ENCODE measurements around the gene CHMP4A. TPM values are rescaled to one million over a fixed set of nuclear protein-coding genes. Genes with fewer than 3 reads are reported as not detected.

CHMP4A gene
- total and polyA plus RNA-seq, 2 of the 13 experiments (the other 11 are each of a cell fraction or from before 2014, with no cell fraction given): 83.6 to 113 TPM

DNA sequence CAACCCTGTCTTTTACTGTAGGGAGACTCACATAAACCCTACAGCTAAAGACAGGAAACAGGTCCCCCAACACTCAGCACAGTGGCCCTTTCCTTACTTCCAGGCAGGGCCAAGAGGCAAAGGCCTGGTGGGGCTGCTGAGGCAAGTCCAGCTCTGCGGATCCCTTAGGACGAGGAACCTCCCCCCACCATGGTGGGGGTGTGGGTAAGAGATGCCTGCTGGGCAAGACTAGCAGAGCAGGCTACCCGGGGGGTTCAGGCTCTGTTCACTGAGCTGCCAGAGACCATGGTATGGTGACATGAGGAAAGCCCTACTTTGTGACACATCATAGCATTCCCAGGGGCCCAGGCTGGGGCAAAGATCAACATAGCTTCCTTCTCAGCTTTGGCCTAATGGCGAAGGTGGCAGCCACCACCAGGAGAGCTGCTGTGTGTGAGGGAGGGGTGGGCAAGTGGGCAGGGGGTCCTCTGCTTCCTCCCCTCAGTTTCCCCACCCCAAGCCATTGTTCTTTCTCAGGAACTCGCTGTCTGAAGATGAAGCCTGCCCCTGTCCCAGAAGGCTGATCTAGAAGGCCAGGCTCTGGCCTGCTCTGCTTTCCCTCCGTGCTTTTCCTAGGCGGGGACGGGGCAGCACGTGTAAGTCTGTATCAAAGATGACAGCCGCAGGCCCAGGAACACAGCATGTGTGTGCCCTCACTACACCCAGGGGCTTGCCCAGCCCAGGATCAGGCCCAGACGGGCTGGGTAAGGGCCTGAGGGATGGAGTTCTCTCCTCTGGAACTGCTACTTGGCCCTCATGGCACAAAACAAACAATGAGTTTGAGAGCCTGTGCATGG is 39.2 kb upstream of the CHMP4A start (continued):
- TF ChIP-seq ZNF44 (CRISPR knock-in tag; IDR thresholded peaks at IDR 0.05) (no peak), ZNF788 (CRISPR knock-in tag; IDR thresholded peaks at IDR 0.05; ENCODE audit: borderline replicate concordance) (no peak), NAIF1 (CRISPR knock-in tag; IDR thresholded peaks at IDR 0.05; ENCODE audit: borderline replicate concordance) (no peak), ATM (IDR thresholded peaks at IDR 0.05; ENCODE audit: borderline replicate concordance) (no peak), ZNF7 (CRISPR knock-in tag; IDR thresholded peaks at IDR 0.05) (no peak; the same call in 1 of the 2 replicates), ZNF766 (CRISPR knock-in tag; IDR thresholded peaks at IDR 0.05; ENCODE audit: borderline replicate concordance) (peak; percentile 75; the same call in 1 of the 2 replicates), ZHX2 (IDR thresholded peaks at IDR 0.05; ENCODE audit: low read depth) (peak; percentile 71; the same call in 1 of the 2 replicates), ZHX2 (CRISPR knock-in tag; IDR thresholded peaks at IDR 0.05; ENCODE audit: borderline replicate concordance) (no peak), ZNF747 (CRISPR knock-in tag; IDR thresholded peaks at IDR 0.05; ENCODE audit: borderline replicate concordance) (no peak), MEIS2 (CRISPR knock-in tag; IDR thresholded peaks at IDR 0.05) (peak; percentile 71), MIER2 (CRISPR knock-in tag; IDR thresholded peaks at IDR 0.05) (0 out of 2 replicates have a peak, but pooled peaks have one; percentile 37), ZNF570 (CRISPR knock-in tag; IDR thresholded peaks at IDR 0.05; ENCODE audit: borderline replicate concordance) (no peak), ZFYVE20 (CRISPR knock-in tag; IDR thresholded peaks at IDR 0.05; ENCODE audit: borderline replicate concordance, low read depth) (no peak), ZNF251 (CRISPR knock-in tag; IDR thresholded peaks at IDR 0.05) (no peak), HNRNPK (IDR thresholded peaks at IDR 0.05; ENCODE audit: low read depth, low read length, poor library complexity, severe bottlenecking) (no peak), IRF1 (CRISPR knock-in tag; IDR thresholded peaks at IDR 0.05; ENCODE audit: low read depth) (no peak; the same call in 1 of the 2 replicates), EEA1 (CRISPR knock-in tag; IDR thresholded peaks at IDR 0.05; ENCODE audit: borderline replicate concordance) (peak; percentile 50; the same call in 1 of the 2 replicates), CAMTA2 (CRISPR knock-in tag; IDR thresholded peaks at IDR 0.05; ENCODE audit: borderline replicate concordance) (no peak), ZNF234 (CRISPR knock-in tag; conservative IDR thresholded peaks at IDR 0.05) (no peak), ZMYM2 (CRISPR knock-in tag; IDR thresholded peaks at IDR 0.05) (no peak), MYNN (CRISPR knock-in tag; IDR thresholded peaks at IDR 0.05; ENCODE audit: low read depth) (peak; percentile 49; the same call in 1 of the 2 replicates)
- TF ChIP-seq, protein P1, sequence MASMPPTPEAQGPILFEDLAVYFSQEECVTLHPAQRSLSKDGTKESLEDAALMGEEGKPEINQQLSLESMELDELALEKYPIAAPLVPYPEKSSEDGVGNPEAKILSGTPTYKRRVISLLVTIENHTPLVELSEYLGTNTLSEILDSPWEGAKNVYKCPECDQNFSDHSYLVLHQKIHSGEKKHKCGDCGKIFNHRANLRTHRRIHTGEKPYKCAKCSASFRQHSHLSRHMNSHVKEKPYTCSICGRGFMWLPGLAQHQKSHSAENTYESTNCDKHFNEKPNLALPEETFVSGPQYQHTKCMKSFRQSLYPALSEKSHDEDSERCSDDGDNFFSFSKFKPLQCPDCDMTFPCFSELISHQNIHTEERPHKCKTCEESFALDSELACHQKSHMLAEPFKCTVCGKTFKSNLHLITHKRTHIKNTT (CRISPR knock-in tag; IDR thresholded peaks at IDR 0.05): no peak

Measured in HepG2 (cell line).